ENCODE data around the gene HCRT.

Gene HCRT

DNA sequence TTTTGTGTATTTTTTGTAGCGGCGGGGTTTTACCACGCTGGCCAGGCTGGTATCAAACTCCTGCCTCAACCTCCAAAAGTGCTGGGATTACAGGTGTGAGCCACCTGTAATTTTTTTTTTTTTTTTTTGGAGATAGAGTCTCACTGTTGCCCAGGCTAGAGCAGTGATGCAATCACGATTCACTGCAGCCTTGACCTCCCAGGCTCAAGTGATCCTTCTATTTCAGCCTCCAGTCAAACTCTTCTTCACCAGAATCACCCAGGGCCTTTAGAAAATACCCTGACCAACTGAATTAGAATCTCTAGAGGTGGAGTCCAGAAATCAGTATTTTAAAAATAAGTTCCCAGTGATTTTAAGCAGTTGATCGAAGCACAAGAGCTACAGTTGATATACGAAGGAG is 50.1 kb downstream of the HCRT start:
- no peak overlapping the region for H3K4me3 ChIP-seq (ENCODE audit: control insufficient read depth, low read depth, low read length)
- TF ChIP-seq, protein P1, sequence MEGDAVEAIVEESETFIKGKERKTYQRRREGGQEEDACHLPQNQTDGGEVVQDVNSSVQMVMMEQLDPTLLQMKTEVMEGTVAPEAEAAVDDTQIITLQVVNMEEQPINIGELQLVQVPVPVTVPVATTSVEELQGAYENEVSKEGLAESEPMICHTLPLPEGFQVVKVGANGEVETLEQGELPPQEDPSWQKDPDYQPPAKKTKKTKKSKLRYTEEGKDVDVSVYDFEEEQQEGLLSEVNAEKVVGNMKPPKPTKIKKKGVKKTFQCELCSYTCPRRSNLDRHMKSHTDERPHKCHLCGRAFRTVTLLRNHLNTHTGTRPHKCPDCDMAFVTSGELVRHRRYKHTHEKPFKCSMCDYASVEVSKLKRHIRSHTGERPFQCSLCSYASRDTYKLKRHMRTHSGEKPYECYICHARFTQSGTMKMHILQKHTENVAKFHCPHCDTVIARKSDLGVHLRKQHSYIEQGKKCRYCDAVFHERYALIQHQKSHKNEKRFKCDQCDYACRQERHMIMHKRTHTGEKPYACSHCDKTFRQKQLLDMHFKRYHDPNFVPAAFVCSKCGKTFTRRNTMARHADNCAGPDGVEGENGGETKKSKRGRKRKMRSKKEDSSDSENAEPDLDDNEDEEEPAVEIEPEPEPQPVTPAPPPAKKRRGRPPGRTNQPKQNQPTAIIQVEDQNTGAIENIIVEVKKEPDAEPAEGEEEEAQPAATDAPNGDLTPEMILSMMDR (IDR thresholded peaks at IDR 0.05; ENCODE audit: control insufficient read depth, insufficient read depth, low read depth, low read length, missing control alignments): no peak
- no peak for DNase-seq (ENCODE audit: low read depth)
